Pancreas (tissue), 10 donors: ENCODE results near the gene ADARB1. TPM values are rescaled to one million over a fixed set of nuclear protein-coding genes. Genes with fewer than 3 reads are reported as not detected.

Source experiments
- ATAC-seq, 4 donors: fragments of 200-7000 bp; cut with Tn5 transposase; one replicate each; pipeline versions ENCODE4 v1.8.0 to v1.9.1; 2020; ENCODE audit warnings: mild to moderate bottlenecking in 4 of 4, moderate library complexity in 4 of 4
- DNase-seq, 6 donors: peaks; one replicate each; pipeline ENCODE4 v3.0.0-alpha.2; 2020
- FAIRE-seq: peaks from 2 replicates; lab custom pipeline; 2012; peaks lifted over from hg19 to GRCh38; lab: Jason Lieb, UNC
- H3K27ac ChIP-seq, 4 donors: fragments of 200-600 bp; sonication (generic); 1 replicate in 3 of 4; 2 replicates in 1 of 4; pipeline versions ENCODE4 v1.5.0 to v1.8.0; 2020
- H3K27me3 ChIP-seq, 4 donors: fragments of 200-600 bp; one replicate each; pipeline ENCODE4 v1.8.0; 2021
- H3K36me3 ChIP-seq, 3 donors: fragments of 200-600 bp; sonication (generic) in 1 of 3; one replicate each; pipeline versions ENCODE4 v1.5.0 to v1.8.0; 2020 to 2021
- H3K4me1 ChIP-seq, 3 donors: fragments of 200-600 bp; one replicate each; pipeline ENCODE4 v1.8.0; 2021
- H3K4me3 ChIP-seq, 4 donors: fragments of 200-600 bp; sonication (generic) in 2 of 4; one replicate each; pipeline versions ENCODE4 v1.5.0 to v1.8.0; 2020 to 2021
- H3K9me3 ChIP-seq, 4 donors: fragments of 200-600 bp; one replicate each; pipeline ENCODE4 v1.8.0; 2021
- WGBS, 2 donors: extraction: QIAGEN DNeasy Blood & Tissue Kit; methylation state at CpG; one replicate each; pipeline ENCODE4 v1.1.7; 2013; 5-methylcytosine and 5-hydroxymethylcytosine counted together
- intact Hi-C, 3 donors: fragments of 100-400 bp; cut with DNase I; formaldehyde crosslinking; loops; one replicate each; pipeline versions ENCODE4 v1.11.1 to v1.14.2; 2022
- polyA plus RNA-seq, 2 donors: library from polyadenylated mRNA; stranded (reverse); fragments of 200-250 nt; gene quantifications; one replicate each; pipeline ENCODE4 v1.2.3, GENCODE V29; 2013
- total RNA-seq, 6 donors: library from RNA; stranded (reverse); fragmentation: NEBNext Ultra II Directional in 4 of 6; extraction: Animal tissue kit (Norgen Biotek cat#: 25700) in 4 of 6; gene quantifications; one replicate each; pipeline versions ENCODE4 v1.2.1 to v1.2.4, GENCODE V29; 2021 to 2023
- TF ChIP-seq, protein P1 (sequence below), 4 donors: fragments of 200-600 bp; sonication (generic) in 3 of 4; IDR thresholded peaks; one replicate each; pipeline versions ENCODE4 v1.5.0 to v1.8.0; 2021; ENCODE audit warnings: antibody characterized with exemption in 4 of 4
- donor health status: healthy with polysubstance abuse.
- donor health status: DM: no; HTN: no; CAD: no; lungs with moderate emphysema.
- donor health status: DM: no; HTN: no; CAD: no.
- donor health status: control.
- donor health status: control.
- donor health status: Bipolar disorder and iron deficiency.
- donor health status: DM: yes; HTN: yes; CAD: no.
- donor health status: DM: no; HTN: no; CAD: no.
- donor health status: DM: no; HTN: no; CAD: no.
- donor health status: DM: yes; HTN: yes; CAD: no.

Gene ADARB1
- total and polyA plus RNA-seq, 8 donors = 5.4 to 10.1 (median 6.3) TPM

DNA sequence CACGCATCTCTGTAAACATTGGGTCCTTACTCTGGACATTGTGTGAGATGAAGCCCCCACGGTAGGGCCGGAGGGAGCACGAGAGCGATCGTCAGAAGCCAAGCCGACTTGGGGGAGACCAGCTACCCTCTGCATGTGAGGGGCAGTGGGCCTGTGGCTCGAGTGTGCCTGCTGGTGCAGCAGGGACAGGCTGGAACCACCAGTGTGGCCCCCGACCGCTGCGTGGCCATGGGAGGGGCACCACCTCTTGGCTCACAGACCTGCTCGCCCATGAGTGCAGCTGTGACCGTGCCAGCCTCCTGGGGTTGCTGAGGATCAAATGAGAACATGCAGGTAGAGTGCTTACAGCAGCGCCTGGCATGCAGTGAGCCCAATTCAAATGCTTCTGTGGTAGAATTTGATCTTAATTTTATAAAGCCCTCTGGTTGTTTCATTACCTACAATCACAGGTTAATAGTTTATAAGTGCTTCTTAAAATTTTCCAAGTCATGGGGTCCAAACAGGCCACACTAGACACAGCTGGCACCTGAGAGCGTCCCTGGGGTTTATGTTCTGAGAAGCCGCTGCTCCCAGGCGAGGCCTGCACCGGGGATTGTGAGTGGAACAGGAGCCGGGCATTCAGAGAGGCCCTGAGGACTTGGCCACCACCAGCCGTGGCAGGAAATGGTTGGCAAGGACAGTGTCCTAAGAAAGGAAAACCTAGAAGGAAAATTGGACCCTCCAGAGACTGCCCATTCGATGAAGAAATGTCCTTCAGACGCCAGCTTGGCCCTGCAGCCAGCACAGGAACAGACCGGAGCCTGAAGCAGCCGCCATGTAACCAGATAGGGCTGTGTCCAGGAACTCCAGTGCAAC is 22.6 kb upstream of the ADARB1 start:
- Histone ChIP-seq H3K9me3 (no peaks in the 10 kb centered on the region), H3K36me3 (no peaks in the 10 kb centered on the region), H3K27me3 (peaks cover 0 to 9% (median 0%) of the 10 kb centered on the region in 4 donors), H3K27ac (no peak overlapping the region), H3K4me3 (no peak overlapping the region), H3K4me1 (no peaks in the 10 kb centered on the region)
- no peak for DNase-seq
- ATAC-seq = no peak
- WGBS, 2 donors = 60 to 76% methylated on average over 24 of the region's 24 CpGs
- no peak for FAIRE-seq
- intact Hi-C loops = no loop called here
- TF ChIP-seq, protein P1, sequence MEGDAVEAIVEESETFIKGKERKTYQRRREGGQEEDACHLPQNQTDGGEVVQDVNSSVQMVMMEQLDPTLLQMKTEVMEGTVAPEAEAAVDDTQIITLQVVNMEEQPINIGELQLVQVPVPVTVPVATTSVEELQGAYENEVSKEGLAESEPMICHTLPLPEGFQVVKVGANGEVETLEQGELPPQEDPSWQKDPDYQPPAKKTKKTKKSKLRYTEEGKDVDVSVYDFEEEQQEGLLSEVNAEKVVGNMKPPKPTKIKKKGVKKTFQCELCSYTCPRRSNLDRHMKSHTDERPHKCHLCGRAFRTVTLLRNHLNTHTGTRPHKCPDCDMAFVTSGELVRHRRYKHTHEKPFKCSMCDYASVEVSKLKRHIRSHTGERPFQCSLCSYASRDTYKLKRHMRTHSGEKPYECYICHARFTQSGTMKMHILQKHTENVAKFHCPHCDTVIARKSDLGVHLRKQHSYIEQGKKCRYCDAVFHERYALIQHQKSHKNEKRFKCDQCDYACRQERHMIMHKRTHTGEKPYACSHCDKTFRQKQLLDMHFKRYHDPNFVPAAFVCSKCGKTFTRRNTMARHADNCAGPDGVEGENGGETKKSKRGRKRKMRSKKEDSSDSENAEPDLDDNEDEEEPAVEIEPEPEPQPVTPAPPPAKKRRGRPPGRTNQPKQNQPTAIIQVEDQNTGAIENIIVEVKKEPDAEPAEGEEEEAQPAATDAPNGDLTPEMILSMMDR (IDR thresholded peaks at IDR 0.05) = no peak

DNA sequence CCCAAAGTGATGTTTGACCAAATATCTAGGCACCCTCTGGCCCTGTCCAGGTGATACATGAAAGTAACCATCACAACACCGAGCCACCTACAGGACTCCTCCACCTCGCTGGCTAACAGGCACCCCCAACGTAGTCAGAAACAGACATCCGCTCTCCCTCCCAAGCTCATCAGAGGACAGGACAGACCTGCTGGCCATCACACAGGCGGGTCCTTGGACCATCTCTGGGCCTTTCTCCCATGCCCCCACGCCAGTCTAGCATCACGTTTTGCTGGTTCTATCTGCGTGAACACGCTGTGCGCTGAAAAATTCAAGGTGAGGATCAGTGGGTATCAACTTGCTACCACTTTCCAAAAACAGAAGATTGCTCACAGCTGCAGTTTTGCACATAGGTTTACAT is 21.4 kb upstream of the ADARB1 start:
- Histone ChIP-seq H3K36me3 (no peaks in the 10 kb centered on the region), H3K27me3 (peaks cover 0 to 9% (median 0%) of the 10 kb centered on the region in 4 donors), H3K27ac (no peak overlapping the region), H3K9me3 (no peaks in the 10 kb centered on the region), H3K4me1 (no peaks in the 10 kb centered on the region), H3K4me3 (no peak overlapping the region)
- intact Hi-C loops = no loop called here
- FAIRE-seq = no peak
- WGBS, 2 donors = 56 to 79% methylated on average over 10 of the region's 10 CpGs
- no peak for ATAC-seq
- no peak for DNase-seq
- TF ChIP-seq, protein P1 (IDR thresholded peaks at IDR 0.05) = no peak

DNA sequence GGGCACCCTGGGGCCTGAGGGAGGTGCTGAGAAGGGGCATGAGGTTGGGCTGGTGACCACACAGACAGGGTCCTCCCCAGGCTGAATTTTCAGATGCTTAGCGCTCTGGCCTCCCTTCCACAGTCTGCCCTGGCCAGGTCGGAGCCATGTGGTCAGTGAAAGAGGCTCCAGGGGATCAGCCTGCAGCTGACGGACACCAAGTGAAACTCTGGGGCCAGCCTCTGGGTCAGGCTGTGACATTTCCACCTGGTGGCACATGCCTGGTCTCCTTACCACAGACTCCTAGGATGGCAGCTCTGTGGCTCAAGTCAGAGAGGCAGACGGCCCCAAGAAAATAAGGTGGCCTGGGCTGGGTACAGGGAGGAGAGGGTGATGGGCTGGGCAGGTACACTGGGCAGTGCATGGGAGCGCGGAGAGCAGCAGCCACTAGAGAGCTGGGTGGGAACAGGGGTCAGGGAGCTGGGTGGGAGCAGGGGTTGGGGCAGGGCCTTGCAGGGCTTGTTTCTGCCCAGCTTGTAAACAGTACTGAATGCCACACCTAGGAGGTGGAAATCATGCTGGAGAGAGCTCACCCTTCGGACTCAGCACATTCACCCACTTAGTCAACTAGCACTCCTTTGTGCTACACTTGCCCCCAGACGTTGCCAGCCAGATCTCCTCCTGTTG is 20.7 kb upstream of the ADARB1 start:
- Histone ChIP-seq H3K27me3 (peaks cover 0 to 9% (median 0%) of the 10 kb centered on the region in 4 donors), H3K36me3 (no peaks in the 10 kb centered on the region), H3K4me3 (no peak overlapping the region), H3K4me1 (no peaks in the 10 kb centered on the region), H3K9me3 (no peaks in the 10 kb centered on the region), H3K27ac (no peak overlapping the region)
- TF ChIP-seq, protein P1 (IDR thresholded peaks at IDR 0.05) = no peak
- intact Hi-C loops = no loop called here
- ATAC-seq (no peak), FAIRE-seq (no peak), DNase-seq (no peak)
- WGBS, 2 donors = 67 to 74% methylated on average over 8 of the region's 8 CpGs

DNA sequence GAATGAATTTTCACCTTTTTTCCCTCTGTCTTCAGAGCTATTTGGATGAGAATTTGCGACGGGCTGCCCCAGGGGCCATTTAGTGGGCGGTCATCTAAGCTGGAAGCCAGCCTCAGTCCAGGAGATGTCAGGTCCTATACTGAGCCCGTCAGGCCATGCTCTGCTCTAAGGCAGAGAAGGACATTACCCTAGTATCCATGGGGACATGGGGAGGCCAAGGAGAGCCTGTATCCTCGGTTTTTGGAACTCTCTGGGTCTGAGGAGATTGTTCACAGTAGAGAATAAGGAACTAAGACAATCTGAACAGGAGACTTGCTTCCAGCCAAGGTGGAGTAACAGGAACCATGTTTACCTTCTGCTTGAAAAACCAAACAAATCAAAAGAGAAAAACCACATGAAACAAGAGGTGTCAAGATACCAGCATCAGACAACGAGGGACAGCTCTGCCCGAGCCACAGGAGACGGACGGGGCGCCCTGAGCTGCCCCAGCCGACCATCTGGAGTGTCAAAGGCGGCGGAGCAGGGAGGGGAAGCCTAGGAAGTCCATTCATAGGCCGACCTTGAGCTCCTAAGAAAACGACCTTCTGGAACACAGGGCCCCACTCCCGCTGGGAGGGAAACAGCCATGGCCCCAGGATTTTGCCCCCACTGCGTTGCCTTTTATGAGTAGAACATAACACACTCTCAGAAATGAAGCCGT is 20.0 kb upstream of the ADARB1 start:
- TF ChIP-seq, protein P1 (IDR thresholded peaks at IDR 0.05) = no peak
- H3K27me3 ChIP-seq = peaks cover 0 to 9% (median 0%) of the 10 kb centered on the region in 4 donors
- FAIRE-seq (no peak), ATAC-seq (no peak), DNase-seq (no peak)
- WGBS, 2 donors = 43 to 55% methylated on average over 18 of the region's 18 CpGs
- no peaks in the 10 kb centered on the region for H3K36me3 ChIP-seq
- no peaks in the 10 kb centered on the region for H3K9me3 ChIP-seq
- H3K27ac ChIP-seq = no peak overlapping the region
- no peaks in the 10 kb centered on the region for H3K4me1 ChIP-seq
- intact Hi-C loops = no loop called here
- no peak overlapping the region for H3K4me3 ChIP-seq
